HT1080 (cell line): ENCODE data around the gene IFNAR1. TPM values are rescaled to one million over a fixed set of nuclear protein-coding genes. Genes with fewer than 3 reads are reported as not detected.
A peak's percentile ranks its signal among the peaks of the same experiment; 100 is the strongest.
"Not testable (repeated sequence)": the region's sequence is repeated elsewhere in the genome, so short reads cannot be mapped to it uniquely, and the experiment has no call there.

ENCODE experiments used
- DNase-seq: peaks from one replicate; pipeline ENCODE4 v3.0.0-alpha.2; 2015; ENCODE audit warnings: low read depth
- total RNA-seq: library from RNA; depleted of rRNA; stranded (reverse); fragments of >200 nt; shearing (Covaris generic); gene quantifications from 2 replicates; pipeline ENCODE4 v1.2.3, GENCODE V29; 2014

Gene IFNAR1
- total RNA-seq, 1 experiment from 2014 or later: 11.1 TPM

GRCh38 chr21:33375101-33375644, 50.4 kb downstream of the IFNAR1 start:
- no peak for DNase-seq

- DNase-seq: no peak
These were observed 52.6 kb downstream of the IFNAR1 start for GRCh38 chr21:33377221-33377920.

DNA sequence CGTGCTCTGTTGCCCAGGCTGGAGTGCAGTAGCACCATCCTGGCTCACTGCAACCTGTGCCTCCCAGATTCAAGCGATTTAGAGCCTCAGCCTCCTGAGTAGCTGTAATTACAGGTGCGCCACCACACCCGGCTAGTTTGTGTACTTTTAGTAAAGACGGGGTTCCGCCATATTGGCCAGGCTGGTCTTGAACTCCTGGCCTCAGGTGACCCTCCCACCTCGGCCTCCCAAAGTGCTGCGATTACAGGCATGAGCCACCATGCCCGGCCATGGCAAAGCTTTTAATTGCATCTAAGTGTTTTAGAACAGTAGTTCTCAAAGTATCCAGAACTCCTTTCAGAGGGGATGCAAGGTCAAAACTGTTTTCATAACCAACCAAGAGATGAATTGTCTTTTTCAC, 53.3 kb downstream of the IFNAR1 start:
- no peak for DNase-seq

- peak; percentile 81 for DNase-seq
These were observed 55.2 kb downstream of the IFNAR1 start for GRCh38 chr21:33379934-33380333.

- DNase-seq: peak; percentile 98
These were observed 55.8 kb downstream of the IFNAR1 start for GRCh38 chr21:33380483-33380998.

DNA sequence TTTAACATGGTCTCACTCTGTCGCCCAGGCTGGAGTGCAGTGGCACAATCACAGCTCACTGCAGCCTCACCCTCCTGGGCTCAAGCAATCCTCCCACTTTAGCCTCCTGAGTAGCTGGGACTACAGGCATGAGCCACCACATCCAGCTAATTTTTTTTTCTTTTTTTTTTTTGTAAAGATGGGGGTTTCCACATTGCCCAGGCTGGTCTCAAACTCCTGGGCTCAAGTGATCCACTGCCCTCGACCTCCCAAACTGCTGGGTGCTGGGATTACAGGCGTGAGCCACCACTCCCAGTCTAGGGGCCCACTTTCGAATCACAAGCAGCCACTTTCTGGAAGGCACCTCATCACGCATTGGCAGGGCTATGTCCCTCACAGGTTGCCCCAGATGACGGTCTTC, 56.6 kb downstream of the IFNAR1 start:
- DNase-seq: not testable (repeated sequence)

DNA sequence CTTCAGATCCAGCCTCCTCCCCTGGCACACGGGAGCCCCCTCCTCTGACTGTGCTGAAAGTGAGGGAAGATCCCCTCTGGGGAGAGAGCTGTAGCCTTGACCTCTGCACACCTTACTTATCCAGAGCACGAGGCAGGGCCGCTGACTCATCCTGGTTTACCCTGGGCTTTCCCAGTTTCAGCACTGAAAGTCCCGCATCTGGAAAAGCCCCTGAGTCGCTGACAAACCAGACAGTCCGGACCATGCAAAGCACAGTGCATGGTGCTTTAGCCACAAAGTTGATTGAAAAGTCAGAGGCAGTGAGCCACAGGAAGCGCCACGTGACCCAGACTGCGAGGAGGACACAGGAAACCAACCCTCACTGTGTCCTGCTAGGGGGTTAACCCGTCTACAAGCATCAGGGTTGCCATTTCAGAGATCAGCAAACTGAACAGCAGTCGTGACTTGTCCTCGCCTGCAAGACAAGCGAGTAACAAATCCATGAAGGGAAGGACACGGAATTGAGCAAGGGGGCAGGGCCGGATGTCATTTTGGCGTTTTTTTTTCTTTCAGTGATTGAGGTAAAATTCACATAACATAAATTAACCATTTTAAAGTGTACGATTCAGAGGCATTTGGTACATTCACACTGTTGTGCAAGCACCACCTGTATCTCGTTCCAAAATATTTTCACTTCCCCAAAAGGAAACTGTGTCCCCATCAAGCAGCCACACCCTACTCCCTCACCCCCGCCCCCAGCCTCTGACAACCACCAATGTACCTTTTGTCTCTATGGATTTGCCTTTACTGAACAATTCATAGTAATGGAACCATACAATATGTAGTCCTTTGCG, 58.5 kb downstream of the IFNAR1 start:
- DNase-seq: peak; percentile 96

DNA sequence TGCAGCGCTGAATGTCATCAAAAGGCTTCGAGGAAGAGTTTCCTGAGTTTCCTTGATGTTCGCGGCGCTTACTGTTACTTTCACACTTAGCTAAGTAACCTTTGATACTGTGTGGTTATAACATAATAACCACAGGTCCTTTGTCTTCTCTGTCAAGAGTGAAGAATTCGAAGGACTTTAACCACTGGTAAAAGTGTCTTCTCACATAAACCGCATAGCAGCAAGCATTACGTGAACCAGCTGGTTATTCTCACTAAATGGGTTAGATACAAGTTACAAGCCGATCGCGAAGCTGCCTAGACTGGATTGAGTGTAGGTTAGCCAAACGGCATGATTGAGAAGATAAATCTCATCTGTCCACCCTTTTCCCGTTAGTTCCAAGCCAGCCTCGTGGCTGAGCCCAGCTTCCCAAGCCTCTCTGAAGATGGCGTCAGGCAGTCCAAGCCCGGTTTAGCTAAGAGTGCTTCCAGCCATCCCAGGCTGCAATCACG, 60.1 kb downstream of the IFNAR1 start:
- no peak for DNase-seq

DNA sequence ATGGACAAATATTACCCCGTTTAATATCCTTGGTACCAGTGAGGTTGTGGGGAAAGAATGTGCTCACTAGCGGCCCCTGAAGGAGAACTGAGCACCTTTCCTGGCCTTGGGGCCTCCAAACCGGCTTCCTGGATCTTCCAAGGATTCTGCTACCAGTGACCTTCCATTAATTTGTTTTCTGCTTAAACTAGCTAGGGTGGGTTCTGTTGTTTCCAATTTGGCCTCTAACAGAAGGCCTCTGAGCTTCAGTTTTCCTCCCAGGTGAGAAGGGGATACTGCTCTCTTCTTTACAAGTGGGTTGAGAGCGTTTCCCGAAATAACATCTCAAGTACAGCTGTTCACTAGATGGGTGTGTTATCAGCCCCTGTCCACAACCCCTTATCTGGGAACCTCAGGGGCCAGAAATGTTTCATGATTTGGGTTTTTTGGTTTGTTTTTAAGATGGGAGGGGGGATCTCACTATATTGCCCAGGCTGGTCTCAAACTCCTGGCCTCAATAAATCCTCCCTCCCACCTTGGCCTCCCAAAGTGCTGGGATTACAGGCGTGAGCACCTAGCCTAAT, 61.5 kb downstream of the IFNAR1 start:
- no peak for DNase-seq

- no peak for DNase-seq
These were observed 62.5 kb downstream of the IFNAR1 start for GRCh38 chr21:33387294-33387693.

- no peak for DNase-seq
These were observed 63.4 kb downstream of the IFNAR1 start for GRCh38 chr21:33388188-33388587.

GRCh38 chr21:33390479-33390878, 65.7 kb downstream of the IFNAR1 start:
- DNase-seq: no peak

GRCh38 chr21:33391656-33392055, 66.9 kb downstream of the IFNAR1 start:
- no peak for DNase-seq

GRCh38 chr21:33392284-33392985, 67.7 kb downstream of the IFNAR1 start:
- no peak for DNase-seq

- DNase-seq: no peak
These were observed 68.6 kb downstream of the IFNAR1 start for GRCh38 chr21:33393348-33393747.

DNA sequence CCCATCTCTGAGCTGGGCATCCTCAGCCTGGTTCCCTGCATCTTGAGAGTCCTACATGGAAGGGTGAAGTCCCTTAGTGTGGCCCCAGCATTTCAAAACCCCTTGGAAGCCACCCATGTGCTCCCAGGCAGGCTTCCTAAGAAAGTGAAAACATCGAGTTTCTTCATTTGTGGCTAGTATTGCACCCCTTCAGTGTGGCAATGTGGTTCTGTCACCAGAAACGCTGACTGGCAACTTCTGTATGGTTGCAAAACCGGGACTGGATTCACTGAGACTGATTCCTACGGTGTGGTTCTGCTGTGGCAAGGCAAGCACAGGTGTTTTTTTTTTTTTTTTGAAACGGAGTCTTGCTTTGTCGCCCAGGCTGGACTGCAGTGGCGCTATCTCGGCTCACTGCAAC, 69.5 kb downstream of the IFNAR1 start:
- no peak for DNase-seq

GRCh38 chr21:33395891-33396331, 71.1 kb downstream of the IFNAR1 start:
- DNase-seq: peak; percentile 63

- no peak for DNase-seq
These were observed 71.7 kb downstream of the IFNAR1 start for GRCh38 chr21:33396436-33396835.

- DNase-seq: peak; percentile 37
These were observed 72.2 kb downstream of the IFNAR1 start for GRCh38 chr21:33396951-33397350.

DNA sequence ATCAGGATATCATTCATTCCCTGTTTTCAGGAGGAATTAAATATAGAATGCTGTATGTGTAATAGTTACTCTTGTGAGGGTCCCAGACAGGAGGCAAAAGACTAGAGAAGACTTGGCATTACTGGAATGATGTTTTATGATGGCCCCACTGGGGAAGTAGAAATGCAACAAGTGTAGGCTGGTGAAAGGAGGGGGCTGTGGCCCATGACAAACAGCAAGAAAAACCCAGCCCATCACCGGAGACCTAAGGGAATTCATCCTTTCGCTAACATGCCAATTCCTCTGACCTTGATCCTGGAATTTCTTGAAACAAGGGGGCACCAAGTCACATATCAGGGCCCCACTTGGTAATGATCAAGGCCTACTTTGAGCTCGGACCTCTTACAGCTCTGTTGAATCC, 72.9 kb downstream of the IFNAR1 start:
- DNase-seq: no peak

- DNase-seq: no peak
These were observed 73.6 kb downstream of the IFNAR1 start for GRCh38 chr21:33398361-33398760.
